SH-SY5Y (cell line): ENCODE data around the gene GALNT4.

Experiments
- GATA2 ChIP-seq: IDR thresholded peaks from 2 replicates; pipeline ENCODE4 v1.6.1; 2011; ENCODE audit warnings: mild to moderate bottlenecking, low read depth, low read length
- GATA3 ChIP-seq: IDR thresholded peaks from 2 replicates; pipeline ENCODE4 v1.6.1; 2011; ENCODE audit warnings: low read depth, mild to moderate bottlenecking, low read length, moderate library complexity

DNA sequence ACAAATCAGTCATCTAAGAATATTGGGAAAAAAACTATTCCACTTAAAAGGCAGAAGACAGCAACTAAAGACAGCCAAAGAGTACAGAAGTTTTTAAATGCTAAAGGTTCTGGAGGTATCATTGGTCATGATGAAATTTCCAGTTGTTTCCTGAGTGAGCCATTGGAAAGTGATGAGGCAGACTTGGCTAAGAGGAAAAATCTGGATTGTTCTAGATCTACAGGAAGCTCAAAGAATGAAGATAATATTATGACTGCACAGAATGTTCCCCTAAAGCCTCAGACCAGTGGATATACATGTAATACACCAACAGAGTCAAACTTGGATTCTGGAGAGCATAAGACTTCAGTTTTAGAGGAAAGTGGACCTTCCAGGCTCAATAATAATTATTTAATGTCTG lies 22.8 kb downstream of the GALNT4 start:
- TF ChIP-seq GATA3 (no peak), GATA2 (no peak)
